Nephron progenitor cell (in vitro differentiated cells): ENCODE results near the gene REEP3.
A peak's percentile ranks its signal among the peaks of the same experiment; 100 is the strongest.

Experiments
- DNase-seq: peaks from one replicate; pipeline ENCODE4 v3.0.0; 2021
- H3K27ac Mint-ChIP-seq: 2 replicates; pipeline ENCODE4 v1.8.0; 2021; ENCODE audit warnings: mild to moderate bottlenecking, moderate library complexity, mixed read lengths
- H3K27me3 Mint-ChIP-seq: 2 replicates; pipeline ENCODE4 v1.8.0; 2021; ENCODE audit warnings: mild to moderate bottlenecking, low read depth, mixed read lengths; ENCODE audit not compliant: poor library complexity
- H3K36me3 Mint-ChIP-seq: 2 replicates; pipeline ENCODE4 v1.8.0; 2021; ENCODE audit warnings: low read depth, mixed read lengths
- H3K4me1 Mint-ChIP-seq: 2 replicates; pipeline ENCODE4 v1.8.0; 2021; ENCODE audit warnings: mixed read lengths
- H3K4me3 Mint-ChIP-seq: 2 replicates; pipeline ENCODE4 v1.8.0; 2021; ENCODE audit warnings: mild to moderate bottlenecking, moderate library complexity, mixed read lengths
- H3K9me3 Mint-ChIP-seq: 2 replicates; pipeline ENCODE4 v1.8.0; 2021; ENCODE audit warnings: mild to moderate bottlenecking, moderate library complexity, mixed read lengths
- CTCF ChIP-seq: fragments of 200-600 bp; sonication (generic); IDR thresholded peaks from 2 replicates; pipeline ENCODE4 v1.5.0; 2021; ENCODE audit warnings: antibody characterized with exemption

The REEP3 gene

GRCh38 chr10:63515002-63515763 is 6.0 kb upstream of the REEP3 start:
- peaks cover 23% of the 10 kb centered on the region for H3K4me1 Mint-ChIP-seq
- DNase-seq: no peak
- no peak overlapping the region for H3K4me3 Mint-ChIP-seq

GRCh38 chr10:63516207-63516606 is 5.0 kb upstream of the REEP3 start:
- Mint-ChIP-seq H3K9me3 (peaks cover 86% of the 10 kb centered on the region), H3K4me1 (peaks cover 23% of the 10 kb centered on the region), H3K4me3 (no peak overlapping the region), H3K27ac (no peak overlapping the region), H3K27me3 (no peaks in the 10 kb centered on the region), H3K36me3 (peaks cover 89% of the 10 kb centered on the region)
- no peak for DNase-seq
- no peak for TF ChIP-seq CTCF

More at GRCh38 chr10:63515002-63515763, 6.0 kb upstream of the REEP3 start:
- H3K27me3 Mint-ChIP-seq: no peaks in the 10 kb centered on the region
- H3K9me3 Mint-ChIP-seq: peaks cover 88% of the 10 kb centered on the region
- H3K36me3 Mint-ChIP-seq: peaks cover 92% of the 10 kb centered on the region
- H3K27ac Mint-ChIP-seq: peak overlapping the region; percentile 43
- TF ChIP-seq CTCF: no peak

GRCh38 chr10:63518690-63519288 is 2.4 kb upstream of the REEP3 start:
- Mint-ChIP-seq H3K4me3 (peak overlapping the region; percentile 20), H3K27ac (peak overlapping the region; percentile 2), H3K4me1 (peaks cover 41% of the 10 kb centered on the region), H3K9me3 (peaks cover 63% of the 10 kb centered on the region), H3K36me3 (peaks cover 65% of the 10 kb centered on the region), H3K27me3 (no peaks in the 10 kb centered on the region)
- no peak for TF ChIP-seq CTCF
- no peak for DNase-seq

DNA sequence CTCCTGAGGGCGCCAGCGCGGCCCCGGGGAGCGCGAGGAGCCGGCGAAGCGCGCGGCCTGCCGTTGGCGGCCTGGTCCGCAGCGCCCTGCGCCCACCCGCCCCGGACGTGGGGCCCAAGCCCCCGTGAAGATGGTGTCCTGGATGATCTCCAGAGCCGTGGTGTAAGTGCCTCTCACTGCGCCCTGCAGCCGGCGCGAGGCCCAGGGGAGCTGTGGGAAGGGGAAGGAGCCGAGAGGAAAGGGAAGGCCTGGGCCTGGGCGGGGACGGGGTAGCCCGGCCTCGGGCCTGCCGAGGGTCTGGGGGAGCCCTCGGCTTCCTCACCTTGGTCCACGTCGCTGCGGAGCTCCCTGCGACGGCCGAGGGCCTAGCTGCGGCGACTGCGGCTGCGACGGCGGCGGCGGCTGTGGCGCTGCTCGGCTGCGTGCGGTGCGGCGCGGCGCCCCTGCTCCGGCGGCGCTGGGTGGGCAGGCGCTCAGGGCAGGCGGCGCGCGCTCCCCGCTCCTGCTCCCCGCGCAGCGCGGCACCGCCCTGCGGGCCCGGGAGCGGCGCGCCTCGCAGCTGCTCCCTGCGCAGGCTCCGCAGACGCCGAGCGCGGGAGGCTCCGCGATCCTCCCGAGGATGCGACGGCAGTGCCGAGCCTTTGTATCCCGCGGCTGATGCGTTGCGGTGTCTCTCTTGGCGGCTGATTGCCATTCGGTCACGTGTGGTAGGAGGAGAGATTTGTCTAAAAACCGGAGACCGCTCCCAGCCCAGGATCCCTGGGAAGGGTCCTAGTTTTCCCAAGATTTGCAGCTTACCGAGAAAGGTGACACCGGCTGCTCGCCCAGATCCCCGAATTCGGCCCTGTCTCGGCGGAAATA is 445 bp downstream of the REEP3 start:
- peaks cover 39% of the 10 kb centered on the region for H3K36me3 Mint-ChIP-seq
- H3K27me3 Mint-ChIP-seq: peaks cover 3% of the 10 kb centered on the region
- DNase-seq: peak; percentile 74
- H3K9me3 Mint-ChIP-seq: peaks cover 37% of the 10 kb centered on the region
- peaks cover 46% of the 10 kb centered on the region for H3K4me1 Mint-ChIP-seq
- H3K4me3 Mint-ChIP-seq: peak overlapping the region; percentile 89
- peak overlapping the region; percentile 99 for H3K27ac Mint-ChIP-seq
- TF ChIP-seq CTCF: no peak

- peaks cover 33% of the 10 kb centered on the region for H3K36me3 Mint-ChIP-seq
- no peak for TF ChIP-seq CTCF
- H3K4me3 Mint-ChIP-seq: peak overlapping the region; percentile 89
- peak overlapping the region; percentile 99 for H3K27ac Mint-ChIP-seq
- H3K27me3 Mint-ChIP-seq: peaks cover 3% of the 10 kb centered on the region
- DNase-seq: no peak
- H3K9me3 Mint-ChIP-seq: peaks cover 32% of the 10 kb centered on the region
- H3K4me1 Mint-ChIP-seq: peaks cover 40% of the 10 kb centered on the region
These were observed 1.1 kb downstream of the REEP3 start for GRCh38 chr10:63522277-63522687.
